ENCODE measurements around the gene GPR137B. TPM values are rescaled to one million over a fixed set of nuclear protein-coding genes. Genes with fewer than 3 reads are reported as not detected.
"Not testable (repeated sequence)": the region's sequence is repeated elsewhere in the genome, so short reads cannot be mapped to it uniquely, and the experiment has no call there.

GPR137B gene
- total and polyA plus RNA-seq, 8 donors: 9.3 to 37.4 (median 12.7) TPM

DNA sequence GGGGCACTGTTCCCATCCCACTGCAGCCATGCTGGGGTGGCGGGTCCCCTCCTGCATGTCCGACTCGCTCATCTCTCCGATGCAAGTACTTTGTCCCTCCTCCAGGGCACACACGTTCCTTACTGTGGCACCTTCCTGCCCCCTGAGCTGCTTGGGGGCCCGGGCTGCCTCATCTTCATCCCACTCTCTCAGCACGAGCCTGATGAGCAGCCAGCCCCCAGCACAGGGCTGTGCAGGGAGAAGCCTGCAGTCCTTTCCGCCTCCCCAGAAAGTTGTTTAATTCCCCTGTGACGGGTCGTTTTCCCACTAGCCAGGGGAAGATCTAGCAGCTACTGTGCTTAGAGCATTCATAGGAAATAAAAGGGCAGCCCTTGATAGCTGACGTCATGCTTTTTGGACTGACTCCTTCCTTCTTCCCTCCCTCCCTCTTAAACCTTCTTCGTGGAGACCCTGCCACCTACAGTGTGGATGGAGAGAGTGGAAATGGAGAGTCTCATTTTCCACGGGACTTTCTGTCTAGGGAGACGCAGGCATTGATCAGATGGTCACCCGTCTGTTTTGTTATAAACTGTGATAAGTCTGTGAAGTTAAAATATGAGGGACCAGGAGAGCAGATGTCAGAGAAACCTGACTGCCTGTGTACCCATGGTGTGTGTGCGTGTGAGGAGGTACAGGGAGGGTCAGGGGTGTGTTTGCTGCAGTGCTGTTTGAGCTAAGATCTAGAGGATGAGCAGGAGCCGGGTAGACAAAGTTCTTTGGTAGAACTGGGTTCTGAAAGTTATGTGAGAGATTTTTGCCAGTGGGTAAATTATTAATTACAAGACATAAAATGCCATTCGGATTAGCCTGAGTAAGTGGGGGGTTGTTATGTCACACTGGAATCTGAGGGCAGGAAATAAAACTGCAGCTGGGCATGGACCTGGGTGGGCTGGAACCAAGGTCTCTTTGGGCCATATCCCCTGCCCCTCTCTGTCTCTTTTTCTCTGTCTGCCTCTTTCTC lies 34.3 kb downstream of the GPR137B start:
- intact Hi-C loops (cut with DNase I): no loop called here
- no peaks in the 10 kb centered on the region for H3K27me3 ChIP-seq
- no peak for ATAC-seq
- peaks cover 0 to 24% of the 10 kb centered on the region in 2 donors for H3K36me3 ChIP-seq
- peak in 2 of 4 donors; percentile 7 to 35 for DNase-seq
- no peaks in the 10 kb centered on the region for H3K9me3 ChIP-seq
- TF ChIP-seq, protein P1, sequence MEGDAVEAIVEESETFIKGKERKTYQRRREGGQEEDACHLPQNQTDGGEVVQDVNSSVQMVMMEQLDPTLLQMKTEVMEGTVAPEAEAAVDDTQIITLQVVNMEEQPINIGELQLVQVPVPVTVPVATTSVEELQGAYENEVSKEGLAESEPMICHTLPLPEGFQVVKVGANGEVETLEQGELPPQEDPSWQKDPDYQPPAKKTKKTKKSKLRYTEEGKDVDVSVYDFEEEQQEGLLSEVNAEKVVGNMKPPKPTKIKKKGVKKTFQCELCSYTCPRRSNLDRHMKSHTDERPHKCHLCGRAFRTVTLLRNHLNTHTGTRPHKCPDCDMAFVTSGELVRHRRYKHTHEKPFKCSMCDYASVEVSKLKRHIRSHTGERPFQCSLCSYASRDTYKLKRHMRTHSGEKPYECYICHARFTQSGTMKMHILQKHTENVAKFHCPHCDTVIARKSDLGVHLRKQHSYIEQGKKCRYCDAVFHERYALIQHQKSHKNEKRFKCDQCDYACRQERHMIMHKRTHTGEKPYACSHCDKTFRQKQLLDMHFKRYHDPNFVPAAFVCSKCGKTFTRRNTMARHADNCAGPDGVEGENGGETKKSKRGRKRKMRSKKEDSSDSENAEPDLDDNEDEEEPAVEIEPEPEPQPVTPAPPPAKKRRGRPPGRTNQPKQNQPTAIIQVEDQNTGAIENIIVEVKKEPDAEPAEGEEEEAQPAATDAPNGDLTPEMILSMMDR (IDR thresholded peaks at IDR 0.05): no peak
- H3K27ac ChIP-seq: no peak overlapping the region
- H3K4me3 ChIP-seq: no peak overlapping the region
- H3K4me1 ChIP-seq: no peaks in the 10 kb centered on the region

DNA sequence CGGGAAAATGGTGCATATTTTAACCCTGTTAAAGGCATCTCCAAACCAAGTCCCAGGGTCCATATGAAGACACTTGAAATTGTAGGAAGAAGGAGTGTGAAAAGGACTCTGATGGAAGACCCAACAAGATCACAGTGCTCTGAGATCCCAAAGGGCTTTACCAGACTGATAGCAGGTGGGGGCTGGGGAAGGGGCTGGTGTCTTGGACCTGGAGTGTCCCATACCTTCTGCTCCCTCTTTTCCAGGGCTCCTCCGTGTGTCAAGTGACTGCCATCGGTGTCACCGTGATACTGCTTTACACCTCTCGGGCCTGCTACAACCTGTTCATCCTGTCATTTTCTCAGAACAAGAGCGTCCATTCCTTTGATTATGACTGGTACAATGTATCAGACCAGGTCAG lies 37.3 kb downstream of the GPR137B start:
- peaks cover 0 to 28% of the 10 kb centered on the region in 2 donors for H3K36me3 ChIP-seq
- TF ChIP-seq, protein P1 (IDR thresholded peaks at IDR 0.05): no peak
- ATAC-seq: no peak
- intact Hi-C loops (cut with DNase I): no loop called here
- no peaks in the 10 kb centered on the region for H3K4me1 ChIP-seq
- no peak for DNase-seq
- H3K27me3 ChIP-seq: no peaks in the 10 kb centered on the region
- H3K9me3 ChIP-seq: no peaks in the 10 kb centered on the region
- H3K4me3 ChIP-seq: no peak overlapping the region
- no peak overlapping the region for H3K27ac ChIP-seq

DNA sequence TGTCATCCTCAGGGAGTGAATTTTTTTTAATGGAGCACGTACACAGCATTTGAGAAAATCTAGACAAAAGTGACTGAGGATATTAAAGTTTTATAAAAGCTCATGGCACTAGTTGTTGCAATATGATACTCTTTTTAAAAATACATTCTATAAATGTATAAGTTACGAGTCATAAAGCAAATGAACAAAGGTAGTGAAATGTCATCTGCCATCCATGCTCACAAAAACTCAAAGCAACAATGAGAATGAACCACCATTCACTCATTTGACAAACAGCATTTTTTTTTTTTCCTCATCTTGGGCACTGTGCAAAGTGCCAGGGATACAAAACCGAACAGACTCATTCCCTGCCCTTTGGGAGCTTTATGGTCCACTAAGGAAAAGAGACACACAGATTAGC lies 38.7 kb downstream of the GPR137B start:
- ATAC-seq: no peak
- TF ChIP-seq, protein P1 (IDR thresholded peaks at IDR 0.05): no peak
- H3K27me3 ChIP-seq: no peaks in the 10 kb centered on the region
- peaks cover 0 to 31% of the 10 kb centered on the region in 2 donors for H3K36me3 ChIP-seq
- no peaks in the 10 kb centered on the region for H3K9me3 ChIP-seq
- intact Hi-C loops (cut with DNase I): no loop called here
- no peak for DNase-seq
- no peak overlapping the region for H3K27ac ChIP-seq
- no peak overlapping the region for H3K4me3 ChIP-seq
- no peaks in the 10 kb centered on the region for H3K4me1 ChIP-seq

DNA sequence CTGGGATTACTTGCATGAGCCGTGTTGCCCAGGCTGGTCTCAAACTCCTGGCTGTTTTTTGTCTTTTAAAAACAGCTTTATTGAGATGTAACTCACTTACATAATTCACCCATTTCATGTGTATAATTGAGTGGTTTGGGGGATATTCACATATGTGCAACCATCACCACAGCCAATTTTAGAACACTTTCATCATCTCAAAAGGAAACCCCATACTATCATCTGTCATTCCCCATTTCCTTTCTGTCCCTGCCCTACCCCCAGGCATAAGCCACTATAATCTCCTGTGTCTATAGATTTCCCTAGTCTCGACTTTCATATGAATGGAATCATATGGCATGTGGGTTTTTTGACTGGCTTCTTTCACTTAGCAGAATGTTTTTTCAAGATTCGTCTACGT lies 43.3 kb downstream of the GPR137B start:
- Histone ChIP-seq H3K9me3 (peaks cover 0 to 10% of the 10 kb centered on the region in 2 donors), H3K4me1 (no peaks in the 10 kb centered on the region), H3K36me3 (peaks cover 0 to 23% of the 10 kb centered on the region in 2 donors), H3K27ac (no peak overlapping the region), H3K27me3 (no peaks in the 10 kb centered on the region), H3K4me3 (no peak overlapping the region)
- TF ChIP-seq, protein P1 (IDR thresholded peaks at IDR 0.05): no peak
- DNase-seq: no peak
- ATAC-seq: no peak
- intact Hi-C loops (cut with DNase I): no loop called here

DNA sequence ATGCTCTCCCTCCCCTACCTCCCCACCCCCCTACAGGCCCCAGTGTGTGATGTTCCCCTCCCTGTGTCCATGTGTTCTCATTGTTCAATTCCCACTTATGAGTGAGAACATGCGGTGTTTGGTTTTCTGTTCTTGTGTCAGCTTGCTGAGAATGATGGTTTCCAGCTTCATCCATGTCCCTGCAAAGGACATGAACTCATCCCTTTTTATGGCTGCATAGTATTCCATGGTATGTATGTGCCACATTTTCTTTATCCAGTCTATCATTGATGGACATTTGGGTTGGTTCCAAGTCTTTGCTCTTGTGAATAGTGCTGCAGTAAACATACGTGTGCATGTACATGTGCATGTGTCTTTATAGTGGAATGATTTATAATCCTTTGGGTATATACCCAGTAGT lies 44.1 kb downstream of the GPR137B start:
- H3K4me3 ChIP-seq; ATAC-seq; H3K27me3 ChIP-seq; H3K4me1 ChIP-seq; DNase-seq; intact Hi-C loops (cut with DNase I); H3K27ac ChIP-seq: not testable (repeated sequence)
- H3K36me3 ChIP-seq: peaks cover 0 to 29% of the 10 kb centered on the region in 2 donors
- peaks cover 0 to 13% of the 10 kb centered on the region in 2 donors for H3K9me3 ChIP-seq

DNA sequence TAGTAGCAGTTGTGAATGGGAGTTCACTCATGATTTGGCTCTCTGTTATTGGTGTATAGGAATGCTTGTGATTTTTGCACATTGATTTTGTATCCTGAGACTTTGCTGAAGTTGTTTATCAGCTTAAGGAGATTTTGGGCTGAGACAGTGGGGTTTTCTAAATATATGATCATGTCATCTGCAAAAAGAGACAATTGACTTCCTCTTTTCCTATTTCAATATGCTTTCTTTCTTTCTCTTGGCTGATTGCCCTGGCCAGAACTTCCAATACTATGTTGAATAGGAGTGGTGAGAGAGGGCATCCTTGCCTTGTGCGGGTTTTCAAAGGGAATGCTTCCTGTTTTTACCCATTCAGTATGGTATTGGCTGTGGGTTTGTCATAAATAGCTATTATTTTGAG lies 45.7 kb downstream of the GPR137B start:
- ATAC-seq; intact Hi-C loops (cut with DNase I): not testable (repeated sequence)

More for the DNA sequence above, 45.7 kb downstream of the GPR137B start:
- not testable (repeated sequence) for H3K27me3 ChIP-seq, H3K4me3 ChIP-seq, H3K27ac ChIP-seq, H3K4me1 ChIP-seq, DNase-seq
- peaks cover 0 to 18% of the 10 kb centered on the region in 2 donors for H3K9me3 ChIP-seq
- H3K36me3 ChIP-seq: peaks cover 0 to 42% of the 10 kb centered on the region in 2 donors

Measured in left lung (tissue), 10 donors.